Left cardiac atrium (tissue), 4 donors: ENCODE measurements around the gene SRI. TPM values are rescaled to one million over a fixed set of nuclear protein-coding genes. Genes with fewer than 3 reads are reported as not detected.
A peak's percentile ranks its signal among the peaks of the same experiment; 100 is the strongest.
"Not testable (repeated sequence)": the region's sequence is repeated elsewhere in the genome, so short reads cannot be mapped to it uniquely, and the experiment has no call there.

Source experiments
- ATAC-seq, 2 donors: fragments of 200-7000 bp; cut with Tn5 transposase; one replicate each; pipeline ENCODE4 v1.9.1; 2020; ENCODE audit warnings: mild to moderate bottlenecking in 2 of 2, moderate library complexity in 2 of 2
- DNase-seq: peaks from one replicate; pipeline ENCODE4 v3.0.0-alpha.2; 2020
- intact Hi-C, 2 donors: fragments of 100-400 bp; cut with DNase I; formaldehyde crosslinking; loops; one replicate each; pipeline versions ENCODE4 v1.14.1 to v1.15.1; 2022 to 2023
- total RNA-seq, 2 donors: library from RNA; stranded (reverse); fragmentation: NEBNext Ultra II Directional; extraction: Animal tissue kit (Norgen Biotek cat#: 25700); gene quantifications; one replicate each; pipeline ENCODE4 v1.2.1, GENCODE V29; 2021
- donor health status: DM: no; HTN: yes; CAD: no.
- donor health status: DM: no; HTN: yes; CAD: no; lungs with severe emphysema.
- donor health status: DM: yes; HTN: yes; CAD: no.
- donor health status: Dilated cardiomyopathy.

The SRI gene
- total RNA-seq, 2 donors from 2014 or later, result 81.7 to 83.9 TPM

GRCh38 chr7:88201305-88201704 lies 18.5 kb downstream of the SRI start:
- ATAC-seq, result no peak
- intact Hi-C loops, result no loop called here
- no peak for DNase-seq

GRCh38 chr7:88200789-88201188 lies 19.0 kb downstream of the SRI start:
- intact Hi-C loops, result no loop called here
- ATAC-seq (no peak), DNase-seq (no peak)

- no peak for DNase-seq
- ATAC-seq, result no peak
- intact Hi-C loops, result no loop called here
Observed at GRCh38 chr7:88200261-88200660, 19.6 kb downstream of the SRI start.

GRCh38 chr7:88191911-88192310 lies 27.9 kb downstream of the SRI start:
- ATAC-seq, result no peak
- intact Hi-C loops, result no loop called here
- no peak for DNase-seq

GRCh38 chr7:88185650-88186049 lies 34.2 kb downstream of the SRI start:
- no peak for DNase-seq
- intact Hi-C loops, result no loop called here
- ATAC-seq, result no peak

GRCh38 chr7:88184848-88185304 lies 35.0 kb downstream of the SRI start:
- peak in 1 of 2 donors; percentile 41 for ATAC-seq
- intact Hi-C loops, result no loop called here
- no peak for DNase-seq

- intact Hi-C loops, result no loop called here
- DNase-seq (no peak), ATAC-seq (no peak)
Observed at GRCh38 chr7:88183051-88183450, 36.8 kb downstream of the SRI start.

- intact Hi-C loops, result no loop called here
- ATAC-seq (no peak), DNase-seq (no peak)
Observed at GRCh38 chr7:88176190-88176589, 43.6 kb downstream of the SRI start.

- ATAC-seq (no peak), DNase-seq (no peak)
- intact Hi-C loops, result no loop called here
Observed at GRCh38 chr7:88172842-88173241, 47.0 kb downstream of the SRI start.

GRCh38 chr7:88169717-88170320 lies 50.0 kb downstream of the SRI start:
- ATAC-seq, result no peak
- intact Hi-C loops, result no loop called here
- DNase-seq, result no peak

GRCh38 chr7:88167721-88168120 lies 52.1 kb downstream of the SRI start:
- ATAC-seq (no peak), DNase-seq (no peak)
- intact Hi-C loops, result no loop called here

- intact Hi-C loops, result no loop called here
- DNase-seq (no peak), ATAC-seq (no peak)
Observed at GRCh38 chr7:88167223-88167622, 52.6 kb downstream of the SRI start.

GRCh38 chr7:88165697-88166096 lies 54.1 kb downstream of the SRI start:
- intact Hi-C loops, result no loop called here
- DNase-seq (no peak), ATAC-seq (no peak)

- DNase-seq, ATAC-seq, intact Hi-C loops: not testable (repeated sequence)
Observed at GRCh38 chr7:88159741-88160140, 60.1 kb downstream of the SRI start.

GRCh38 chr7:88156356-88156755 lies 63.5 kb downstream of the SRI start:
- DNase-seq (no peak), ATAC-seq (no peak)
- intact Hi-C loops, result no loop called here

- intact Hi-C loops, result no loop called here
- DNase-seq (no peak), ATAC-seq (no peak)
Observed at GRCh38 chr7:88155756-88156155, 64.1 kb downstream of the SRI start.

Other genes starting within 250 kb of the SRI start
- gene STEAP4, start 86.9 kb upstream of the SRI start, total RNA-seq, result 100 to 1,000 TPM in 1 of 2 donors, 10 to 100 TPM in 1; 53.3 to 105 TPM